ENCODE results near the gene E4F1. TPM values are rescaled to one million over a fixed set of nuclear protein-coding genes. Genes with fewer than 3 reads are reported as not detected.

Gene E4F1
- total and polyA plus RNA-seq, 2 of the 8 experiments (the other 6 are each of a cell fraction or from before 2014, with no cell fraction given) = 22.2 to 27.0 TPM

- TF ChIP-seq POLR2AphosphoS5 (IDR thresholded peaks at IDR 0.05; ENCODE audit: low read depth, low read length) (peak; percentile 98), NRF1 (IDR thresholded peaks at IDR 0.05; ENCODE audit: low read depth, low read length) (peak; percentile 52), KDM5A (IDR thresholded peaks at IDR 0.05; ENCODE audit: low read length) (peak; percentile 55; the same call in 1 of the 2 replicates), TAF1 (IDR thresholded peaks at IDR 0.05; ENCODE audit: low read depth, low read length) (peak; percentile 98), CREB1 (IDR thresholded peaks at IDR 0.05) (peak; percentile 100), CTCF (IDR thresholded peaks at IDR 0.05; ENCODE audit: control extremely low read depth in 1 of 3, insufficient read depth in 1 of 3, low read depth in 1 of 3, low read length in 3 of 3) (no peak), SP4 (IDR thresholded peaks at IDR 0.05; ENCODE audit: low read length) (peak; percentile 84; the same call in 1 of the 2 replicates), CHD1 (IDR thresholded peaks at IDR 0.05; ENCODE audit: low read depth, low read length) (no peak), HDAC2 (IDR thresholded peaks at IDR 0.05; ENCODE audit: borderline replicate concordance in 1 of 2, low read depth in 2 of 2, low read length in 2 of 2) (peak in 1 of 2 experiments; percentile 52; a peak in 1 of 4 replicates), YY1 (IDR thresholded peaks at IDR 0.05; ENCODE audit: low read depth, low read length) (0 out of 2 replicates have a peak, but pooled peaks have one; percentile 5), RXRA (IDR thresholded peaks at IDR 0.05; ENCODE audit: insufficient read depth, low read depth, low read length) (no peak), TBP (IDR thresholded peaks at IDR 0.05; ENCODE audit: low read depth, low read length) (peak; percentile 95), MAFK (IDR thresholded peaks at IDR 0.05; ENCODE audit: low read depth, low read length) (no peak), POLR2A (IDR thresholded peaks at IDR 0.05; ENCODE audit: control extremely low read depth in 1 of 2, low read depth in 2 of 2, low read length in 2 of 2) (peak; percentile 97 to 98), GTF2F1 (IDR thresholded peaks at IDR 0.05; ENCODE audit: borderline replicate concordance, low read depth, low read length) (peak; percentile 26; the same call in 1 of the 2 replicates), KDM4A (IDR thresholded peaks at IDR 0.05; ENCODE audit: low read depth, low read length, severe bottlenecking) (peak; percentile 99), TAF7 (optimal IDR thresholded peaks at IDR 0.05; ENCODE audit: borderline replicate concordance, low read depth, low read length) (peak; percentile 88), E2F6 (IDR thresholded peaks at IDR 0.05) (peak; percentile 86), JUND (IDR thresholded peaks at IDR 0.05; ENCODE audit: low read length) (peak; percentile 84), ZNF274 (IDR thresholded peaks at IDR 0.05; ENCODE audit: borderline replicate concordance, extremely low read depth, low read length) (no peak)
- TF ChIP-seq, protein P1, sequence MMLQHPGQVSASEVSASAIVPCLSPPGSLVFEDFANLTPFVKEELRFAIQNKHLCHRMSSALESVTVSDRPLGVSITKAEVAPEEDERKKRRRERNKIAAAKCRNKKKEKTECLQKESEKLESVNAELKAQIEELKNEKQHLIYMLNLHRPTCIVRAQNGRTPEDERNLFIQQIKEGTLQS (IDR thresholded peaks at IDR 0.05; ENCODE audit: insufficient read depth, low read depth, low read length) = peak; percentile 95
Observed at GRCh38 chr16:2267913-2268666, 44.7 kb downstream of the E4F1 start, which contains the start of gene RNPS1 (continued).
